K562 (cell line): ENCODE data around the gene LRRC15. TPM values are rescaled to one million over a fixed set of nuclear protein-coding genes. Genes with fewer than 3 reads are reported as not detected.
A peak's percentile ranks its signal among the peaks of the same experiment; 100 is the strongest.

Experiments
- ATF1 ChIP-seq, 2 experiments: fragments of 450-650 bp in 1 of 2; IDR thresholded peaks; 2 replicates each; pipeline ENCODE4 v1.6.1; 2016; ENCODE audit warnings: missing compliant biosample characterization in 1 of 2, missing genetic modification characterization in 1 of 2
- C11orf30 ChIP-seq: fragments of 450-650 bp; IDR thresholded peaks from 2 replicates; pipeline ENCODE4 v1.6.1; 2016; ENCODE audit warnings: low read depth, mild to moderate bottlenecking
- ETV1 ChIP-seq: fragments of 450-650 bp; conservative IDR thresholded peaks from 2 replicates; pipeline ENCODE4 v1.6.1; 2016; ENCODE audit warnings: missing genetic modification characterization, control low read depth, low read depth, missing compliant biosample characterization
- FOSL1 ChIP-seq: fragments of 200-800 bp; sonication (Bioruptor generic); conservative IDR thresholded peaks from 2 replicates; pipeline ENCODE4 v1.6.1; 2016; ENCODE audit warnings: missing genetic modification characterization, missing compliant biosample characterization
- GABPB1 ChIP-seq: sonication (generic); formaldehyde crosslinking; IDR thresholded peaks from 2 replicates; pipeline ENCODE4 v1.8.0; 2022; ENCODE audit warnings: mild to moderate bottlenecking, missing genetic modification reagents
- KDM5B ChIP-seq: fragments of 200-600 bp; sonication (generic); IDR thresholded peaks from 2 replicates; pipeline ENCODE4 v1.6.1; 2012; ENCODE audit warnings: low read depth, mild to moderate bottlenecking, moderate library complexity, low read length, control low read depth, inconsistent platforms; ENCODE audit not compliant: insufficient replicate concordance
- KLF16 ChIP-seq: IDR thresholded peaks from 2 replicates; pipeline ENCODE4 v1.6.1; 2016; ENCODE audit warnings: antibody characterized with exemption
- L3MBTL2 ChIP-seq: fragments of 450-650 bp; IDR thresholded peaks from 2 replicates; pipeline ENCODE4 v1.6.1; 2016; ENCODE audit warnings: mild to moderate bottlenecking, moderate library complexity
- MIER1 ChIP-seq: fragments of 450-650 bp; IDR thresholded peaks from 2 replicates; pipeline ENCODE4 v1.6.1; 2016; ENCODE audit warnings: antibody characterized with exemption, mild to moderate bottlenecking, low read depth
- NEUROD1 ChIP-seq: fragments of 150-350 bp; IDR thresholded peaks from 2 replicates; pipeline ENCODE4 v1.6.1; 2014; ENCODE audit warnings: borderline replicate concordance, low read length, low read depth; ENCODE audit not compliant: partially characterized antibody
- NONO ChIP-seq, 2 experiments: fragments of 200-400 bp in 1 of 2; fragments of 450-650 bp in 1 of 2; formaldehyde crosslinking in 1 of 2; IDR thresholded peaks; 2 replicates each; pipeline ENCODE4 v1.6.1; 2017; ENCODE audit warnings: low read depth in 2 of 2, mild to moderate bottlenecking in 2 of 2, moderate library complexity in 2 of 2, low read length in 1 of 2
- PML ChIP-seq: IDR thresholded peaks from 2 replicates; pipeline ENCODE4 v1.6.1; 2012; ENCODE audit warnings: low read length, inconsistent platforms
- RB1 ChIP-seq: fragments of 450-650 bp; IDR thresholded peaks from 2 replicates; pipeline ENCODE4 v1.6.1; 2017; ENCODE audit warnings: low read depth, mild to moderate bottlenecking
- RBM15 ChIP-seq: fragments of 200-400 bp; formaldehyde crosslinking; IDR thresholded peaks from 2 replicates; pipeline ENCODE4 v1.6.1; 2018; ENCODE audit warnings: mild to moderate bottlenecking, low read length, moderate library complexity; ENCODE audit not compliant: insufficient read depth
- RNF2 ChIP-seq: sonication (generic); IDR thresholded peaks from 2 replicates; pipeline ENCODE4 v1.6.1; 2016
- RUNX1 ChIP-seq: sonication (generic); IDR thresholded peaks from 2 replicates; pipeline ENCODE4 v1.6.1; 2016; ENCODE audit warnings: antibody characterized with exemption, low read depth
- SRSF3 ChIP-seq: fragments of 200-400 bp; formaldehyde crosslinking; IDR thresholded peaks from 2 replicates; pipeline ENCODE4 v1.6.1; 2016; ENCODE audit warnings: mild to moderate bottlenecking, low read length, moderate library complexity; ENCODE audit not compliant: insufficient read depth
- TRIM24 ChIP-seq, 2 experiments: fragments of 450-650 bp; IDR thresholded peaks; 2 replicates each; pipeline ENCODE4 v1.6.1; 2016
- TSC22D4 ChIP-seq: fragments of 450-650 bp; IDR thresholded peaks from 2 replicates; pipeline ENCODE4 v1.6.1; 2016; ENCODE audit warnings: missing genetic modification characterization, missing biosample characterization, control low read depth
- U2AF2 ChIP-seq: fragments of 200-400 bp; formaldehyde crosslinking; optimal IDR thresholded peaks from 2 replicates; pipeline ENCODE3; 2017; ENCODE audit warnings: low read depth, mild to moderate bottlenecking, low read length
- ZC3H11A ChIP-seq: IDR thresholded peaks from 2 replicates; pipeline ENCODE4 v1.6.1; 2012; ENCODE audit warnings: low read depth, low read length, improper control_type of control experiment
- ZKSCAN8 ChIP-seq: fragments of 200-800 bp; sonication (Bioruptor generic); IDR thresholded peaks from 2 replicates; pipeline ENCODE4 v1.6.1; 2016; ENCODE audit warnings: missing genetic modification characterization, missing compliant biosample characterization
- polyA plus RNA-seq, 8 experiments: library from polyadenylated mRNA; depleted of rRNA in 4 of 8; stranded (reverse) in 5 of 8; unstranded in 3 of 8; fragments of >200 nt; fragmentation: Nextera tagmentation in 2 of 8; fragmentation: Illumina TruSeq in 1 of 8; extraction: Ambion mirVana in 2 of 8; extraction: Trizol in 1 of 8; gene quantifications; 2 replicates each; pipeline versions ENCODE4 v1.2.1 to v1.2.3, GENCODE V29; 2011 to 2014; ENCODE audit warnings: inconsistent platforms in 1 of 8, missing spikeins in 1 of 8
- total RNA-seq, 7 experiments: library from RNA; depleted of rRNA in 6 of 7; stranded (reverse); fragments of >200 nt in 6 of 7; fragmentation: Illumina TruSeq in 2 of 7; extraction: Trizol in 2 of 7; gene quantifications; 2 replicates each; pipeline versions ENCODE4 v1.2.1 to v1.2.3, GENCODE V29; 2011 to 2021; ENCODE audit warnings: low replicate concordance in 1 of 7
- TF ChIP-seq, protein P1 (sequence below): sonication (generic); IDR thresholded peaks from 2 replicates; pipeline ENCODE4 v1.6.1; 2016
- TF ChIP-seq, protein P2 (sequence below): sonication (generic); formaldehyde crosslinking; IDR thresholded peaks from 2 replicates; pipeline ENCODE4 v1.8.0; 2022; ENCODE audit warnings: mild to moderate bottlenecking, low read depth, missing genetic modification reagents
- TF ChIP-seq, protein P3 (sequence below): fragments of 450-650 bp; conservative IDR thresholded peaks from 2 replicates; pipeline ENCODE4 v1.6.1; 2016; ENCODE audit warnings: missing genetic modification characterization, low read depth, mild to moderate bottlenecking, missing compliant biosample characterization, moderate library complexity
- TF ChIP-seq, protein P4 (sequence below), 3 experiments: IDR thresholded peaks in 2 of 3; conservative IDR thresholded peaks in 1 of 3; 2 replicates each; pipeline ENCODE4 v1.5.1; 2011 to 2012; ENCODE audit warnings: low read length in 3 of 3, mild to moderate bottlenecking in 3 of 3, control low read depth in 2 of 3, improper control_type of control experiment in 1 of 3, inconsistent platforms in 1 of 3, low read depth in 1 of 3, mixed read lengths in 1 of 3, moderate library complexity in 1 of 3; ENCODE audit not compliant: insufficient read depth in 2 of 3

Gene LRRC15
- total and polyA plus RNA-seq, 9 of the 15 experiments (the other 6 are each of a cell fraction or from before 2014, with no cell fraction given): not detected

DNA sequence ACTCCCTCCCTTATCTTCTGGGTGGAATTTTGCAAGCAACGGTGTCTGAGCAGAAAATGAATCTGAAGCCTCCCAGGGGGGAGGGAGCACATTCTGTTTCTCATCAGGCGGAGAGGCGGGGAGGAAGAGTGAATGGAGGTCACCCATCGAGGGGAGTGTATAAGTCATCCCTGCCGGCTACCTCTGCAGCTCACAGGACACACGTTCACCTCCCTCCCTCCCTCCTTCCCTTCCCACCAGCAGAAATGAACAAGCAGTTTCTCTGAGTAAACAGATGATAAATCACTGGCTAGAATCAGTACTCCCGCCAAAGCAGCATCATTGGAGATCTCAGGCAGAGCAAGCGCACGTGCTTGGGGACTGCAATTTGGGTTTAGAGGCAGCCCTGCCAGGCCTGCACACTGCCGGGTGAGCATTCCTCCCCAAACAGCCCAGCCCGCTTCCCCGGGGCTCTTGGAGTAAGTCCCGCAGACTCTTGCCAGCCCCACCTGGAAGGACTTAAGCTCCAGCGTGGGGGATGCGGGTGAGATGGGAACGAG lies 56.7 kb downstream of the LRRC15 start (continued):
- TF ChIP-seq, protein P1, sequence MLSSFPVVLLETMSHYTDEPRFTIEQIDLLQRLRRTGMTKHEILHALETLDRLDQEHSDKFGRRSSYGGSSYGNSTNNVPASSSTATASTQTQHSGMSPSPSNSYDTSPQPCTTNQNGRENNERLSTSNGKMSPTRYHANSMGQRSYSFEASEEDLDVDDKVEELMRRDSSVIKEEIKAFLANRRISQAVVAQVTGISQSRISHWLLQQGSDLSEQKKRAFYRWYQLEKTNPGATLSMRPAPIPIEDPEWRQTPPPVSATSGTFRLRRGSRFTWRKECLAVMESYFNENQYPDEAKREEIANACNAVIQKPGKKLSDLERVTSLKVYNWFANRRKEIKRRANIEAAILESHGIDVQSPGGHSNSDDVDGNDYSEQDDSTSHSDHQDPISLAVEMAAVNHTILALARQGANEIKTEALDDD: no peak
- TF ChIP-seq TSC22D4 (tag) (no peak), KDM5B (no peak), PML (no peak), RUNX1 (no peak), ZKSCAN8 (CRISPR knock-in tag) (no peak; the same call in 1 of the 2 replicates), NEUROD1 (no peak), TRIM24 (IDR thresholded peaks at IDR 0.05) (peak in 1 of 2 experiments; percentile 51; a peak in 1 of 4 replicates), U2AF2 (no peak), FOSL1 (tag) (peak; percentile 46), RNF2 (peak; percentile 71; the same call in 1 of the 2 replicates), MIER1 (no peak), RBM15 (no peak), SRSF3 (no peak), ATF1 (CRISPR knock-in tag; IDR thresholded peaks at IDR 0.05) (no peak), ATF1 (tag; IDR thresholded peaks at IDR 0.05) (peak; percentile 53), L3MBTL2 (peak; percentile 97), ZC3H11A (no peak), KLF16 (peak; percentile 29; the same call in 1 of the 2 replicates), RB1 (peak; percentile 91; the same call in 1 of the 2 replicates), ETV1 (tag) (0 out of 2 replicates have a peak, but pooled peaks have one; percentile 24), NONO (IDR thresholded peaks at IDR 0.05; ENCODE audit: low read depth in 2 of 2, low read length in 1 of 2) (no peak), GABPB1 (CRISPR knock-in tag) (no peak), C11orf30 (peak; percentile 78)
- TF ChIP-seq, protein P2, sequence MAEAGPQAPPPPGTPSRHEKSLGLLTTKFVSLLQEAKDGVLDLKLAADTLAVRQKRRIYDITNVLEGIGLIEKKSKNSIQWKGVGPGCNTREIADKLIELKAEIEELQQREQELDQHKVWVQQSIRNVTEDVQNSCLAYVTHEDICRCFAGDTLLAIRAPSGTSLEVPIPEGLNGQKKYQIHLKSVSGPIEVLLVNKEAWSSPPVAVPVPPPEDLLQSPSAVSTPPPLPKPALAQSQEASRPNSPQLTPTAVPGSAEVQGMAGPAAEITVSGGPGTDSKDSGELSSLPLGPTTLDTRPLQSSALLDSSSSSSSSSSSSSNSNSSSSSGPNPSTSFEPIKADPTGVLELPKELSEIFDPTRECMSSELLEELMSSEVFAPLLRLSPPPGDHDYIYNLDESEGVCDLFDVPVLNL (CRISPR knock-in tag): no peak
- TF ChIP-seq, protein P3, sequence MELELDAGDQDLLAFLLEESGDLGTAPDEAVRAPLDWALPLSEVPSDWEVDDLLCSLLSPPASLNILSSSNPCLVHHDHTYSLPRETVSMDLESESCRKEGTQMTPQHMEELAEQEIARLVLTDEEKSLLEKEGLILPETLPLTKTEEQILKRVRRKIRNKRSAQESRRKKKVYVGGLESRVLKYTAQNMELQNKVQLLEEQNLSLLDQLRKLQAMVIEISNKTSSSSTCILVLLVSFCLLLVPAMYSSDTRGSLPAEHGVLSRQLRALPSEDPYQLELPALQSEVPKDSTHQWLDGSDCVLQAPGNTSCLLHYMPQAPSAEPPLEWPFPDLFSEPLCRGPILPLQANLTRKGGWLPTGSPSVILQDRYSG (tag): 0 out of 2 replicates have a peak, but pooled peaks have one; percentile 52
- TF ChIP-seq, protein P4, sequence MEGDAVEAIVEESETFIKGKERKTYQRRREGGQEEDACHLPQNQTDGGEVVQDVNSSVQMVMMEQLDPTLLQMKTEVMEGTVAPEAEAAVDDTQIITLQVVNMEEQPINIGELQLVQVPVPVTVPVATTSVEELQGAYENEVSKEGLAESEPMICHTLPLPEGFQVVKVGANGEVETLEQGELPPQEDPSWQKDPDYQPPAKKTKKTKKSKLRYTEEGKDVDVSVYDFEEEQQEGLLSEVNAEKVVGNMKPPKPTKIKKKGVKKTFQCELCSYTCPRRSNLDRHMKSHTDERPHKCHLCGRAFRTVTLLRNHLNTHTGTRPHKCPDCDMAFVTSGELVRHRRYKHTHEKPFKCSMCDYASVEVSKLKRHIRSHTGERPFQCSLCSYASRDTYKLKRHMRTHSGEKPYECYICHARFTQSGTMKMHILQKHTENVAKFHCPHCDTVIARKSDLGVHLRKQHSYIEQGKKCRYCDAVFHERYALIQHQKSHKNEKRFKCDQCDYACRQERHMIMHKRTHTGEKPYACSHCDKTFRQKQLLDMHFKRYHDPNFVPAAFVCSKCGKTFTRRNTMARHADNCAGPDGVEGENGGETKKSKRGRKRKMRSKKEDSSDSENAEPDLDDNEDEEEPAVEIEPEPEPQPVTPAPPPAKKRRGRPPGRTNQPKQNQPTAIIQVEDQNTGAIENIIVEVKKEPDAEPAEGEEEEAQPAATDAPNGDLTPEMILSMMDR (IDR thresholded peaks at IDR 0.05 in 2 of 3, conservative IDR thresholded peaks at IDR 0.05 in 1 of 3; ENCODE audit: insufficient read depth in 2 of 3, low read depth in 1 of 3, low read length in 3 of 3): no peak
